NCI-H345 treated with DMSO at 0.1 percent for 48 hours (cell line): ENCODE measurements around the gene DOK5.

Experiments
- DNase-seq: peaks from one replicate; lab custom pipeline; 2025; ENCODE audit not compliant: unreplicated experiment; lab: John Stamatoyannopoulos, UW

The DOK5 gene

DNA sequence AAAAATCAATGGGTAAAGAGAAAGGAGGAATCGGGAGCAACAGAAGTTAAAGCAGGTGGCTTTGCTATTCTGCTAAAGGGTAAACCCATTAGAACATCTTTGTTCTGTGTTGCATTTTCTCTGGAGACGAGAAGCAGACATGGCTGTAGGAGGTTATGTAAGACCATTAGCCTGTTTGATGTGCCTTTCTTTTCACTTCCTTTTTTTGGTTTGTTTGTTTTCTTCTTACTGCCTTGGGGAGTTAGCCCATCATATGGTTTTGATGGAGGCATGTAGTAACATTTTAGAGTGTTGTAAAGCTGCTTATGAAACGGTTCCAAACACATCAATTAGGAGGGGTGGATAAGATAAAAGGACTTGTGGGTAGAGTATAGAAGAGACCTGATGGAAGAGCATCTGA lies 131.0 kb downstream of the DOK5 start:
- DNase-seq: no peak

DNA sequence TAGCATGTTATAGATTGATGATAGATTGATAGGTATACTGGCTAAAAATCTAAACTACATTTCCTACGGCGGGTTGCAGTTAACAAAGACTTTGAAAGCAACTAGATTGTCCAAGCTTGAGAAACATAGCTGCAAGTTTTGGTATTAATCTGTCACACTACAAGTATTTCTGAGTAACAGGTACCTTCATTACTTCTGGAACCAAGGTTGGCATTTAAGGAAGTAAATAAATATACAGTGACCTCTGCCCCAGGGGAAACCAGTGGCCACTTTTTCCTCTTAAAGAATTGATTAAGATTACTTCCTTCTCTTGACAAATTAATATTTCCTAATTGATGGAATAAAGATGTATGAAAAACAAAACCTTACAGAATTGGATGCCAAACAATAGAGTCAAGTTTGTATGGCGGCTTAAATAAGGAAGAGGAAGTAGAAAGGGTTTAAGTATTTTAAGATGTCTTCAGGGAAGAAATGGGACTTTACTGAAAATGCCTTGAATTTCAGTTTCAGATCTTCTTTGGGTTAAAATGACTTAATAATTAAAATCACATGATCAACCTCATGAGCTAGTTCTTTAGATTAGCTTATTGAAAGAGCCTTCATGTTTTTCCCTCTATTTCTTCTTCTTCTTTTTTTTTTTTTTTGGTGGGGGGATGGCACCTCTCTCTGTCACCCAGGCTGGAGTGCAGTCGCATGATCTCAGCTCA lies 132.8 kb downstream of the DOK5 start:
- no peak for DNase-seq

DNA sequence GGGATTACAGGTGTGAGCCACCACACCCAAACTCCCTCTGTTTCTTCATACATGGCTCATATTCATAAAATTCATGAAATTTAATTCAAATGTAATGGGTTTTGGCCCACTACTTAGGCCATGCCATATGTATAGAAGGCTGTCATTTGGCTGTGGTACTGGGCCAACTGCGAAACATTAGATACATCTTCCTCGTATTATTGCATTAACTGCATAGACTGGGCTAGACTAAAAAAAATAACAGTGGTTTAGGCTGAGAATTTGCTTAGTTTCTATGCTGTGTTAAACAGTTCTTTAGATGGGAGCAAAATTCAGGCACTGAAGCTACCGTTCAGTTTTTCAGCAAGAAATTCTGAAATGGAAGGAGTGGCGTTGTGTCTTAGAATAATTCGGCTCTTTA lies 133.6 kb downstream of the DOK5 start:
- no peak for DNase-seq

DNA sequence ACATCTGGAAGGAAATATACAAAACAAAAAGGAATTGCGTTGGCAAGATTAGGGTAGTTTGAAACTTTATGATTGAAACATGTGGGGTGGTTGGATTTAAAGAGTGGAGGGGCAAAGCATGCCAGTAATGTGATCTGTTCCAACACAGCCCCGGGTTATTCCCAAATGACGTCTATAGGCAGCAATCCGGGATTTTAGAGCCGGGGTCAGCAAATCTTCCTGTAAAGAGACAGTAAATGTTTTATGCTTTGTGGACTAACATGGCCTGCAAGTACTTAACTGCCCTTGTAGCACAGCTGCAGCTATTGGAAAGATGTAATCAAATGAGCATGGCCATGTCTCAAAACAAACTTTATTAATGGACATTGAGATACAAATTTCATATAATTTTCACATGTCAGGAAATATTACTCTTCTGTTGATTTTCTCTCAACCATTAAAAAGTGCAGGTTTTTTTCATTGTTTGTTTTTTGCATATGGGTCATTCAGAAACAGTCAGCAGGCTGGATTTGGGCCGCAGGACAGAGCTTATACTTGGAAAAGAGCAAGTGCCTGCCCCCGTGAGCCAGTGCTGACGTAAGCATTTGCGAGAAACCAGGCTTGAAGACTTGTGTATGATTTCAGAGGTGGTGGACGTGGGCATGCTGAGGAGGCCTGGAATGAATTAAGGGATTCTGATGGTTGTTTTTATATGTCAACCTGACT lies 136.5 kb downstream of the DOK5 start:
- no peak for DNase-seq

DNA sequence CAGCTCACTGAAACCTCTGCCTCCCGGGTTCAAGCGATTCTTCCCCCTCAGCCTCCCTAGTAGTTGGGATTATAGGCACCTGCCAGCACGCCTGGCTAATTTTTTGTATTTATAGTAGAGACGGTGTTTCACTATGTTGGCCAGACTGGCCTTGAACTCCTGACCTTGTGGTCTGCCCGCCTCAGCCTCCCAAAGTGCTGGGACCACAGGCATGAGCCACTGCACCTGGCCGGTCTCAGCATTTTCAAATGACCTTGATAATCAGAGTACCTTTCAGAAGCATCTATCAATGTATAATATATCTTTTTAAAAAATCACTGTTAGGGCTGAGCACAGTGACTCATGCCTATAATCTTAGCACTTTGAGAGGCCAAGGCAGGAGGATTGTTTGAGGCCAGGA lies 143.0 kb downstream of the DOK5 start:
- no peak for DNase-seq

DNA sequence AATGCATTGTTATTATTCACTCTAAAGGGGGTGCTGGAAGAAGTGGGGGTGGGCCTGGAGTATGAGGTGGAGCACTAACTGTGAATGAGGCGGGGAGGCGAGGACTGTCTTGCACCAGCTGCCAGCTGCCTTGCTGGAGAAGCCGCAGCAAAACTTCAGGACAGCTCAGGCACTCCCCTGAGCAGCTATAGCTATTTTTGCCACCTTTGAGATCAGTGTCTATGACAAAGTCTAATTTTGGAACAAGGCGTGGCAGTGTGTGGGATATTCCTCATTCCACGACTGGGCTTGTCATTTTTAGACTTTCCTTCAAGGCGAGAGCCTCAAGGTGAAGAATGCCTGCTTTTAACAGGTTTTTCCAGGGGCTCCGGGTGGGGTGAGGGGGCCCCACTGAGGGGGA lies 143.8 kb downstream of the DOK5 start:
- no peak for DNase-seq

DNA sequence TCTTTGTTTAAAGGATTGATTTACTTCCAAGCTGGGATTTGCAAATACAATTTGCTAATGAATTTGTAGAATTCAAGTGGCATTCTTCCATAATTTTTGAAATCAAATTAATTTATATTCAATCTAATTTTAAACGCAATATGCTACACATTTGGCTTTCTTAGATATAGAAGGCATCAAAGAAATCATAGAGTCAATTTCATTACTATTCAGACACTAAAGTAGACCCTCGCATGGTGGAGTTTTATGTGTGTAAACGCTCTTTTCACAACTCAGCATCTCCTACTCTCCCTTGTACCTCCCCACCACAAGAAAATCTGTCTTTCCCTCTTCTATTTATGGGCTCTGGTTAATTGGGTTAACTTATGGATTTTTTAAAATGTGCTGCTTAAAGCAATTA lies 144.3 kb downstream of the DOK5 start:
- DNase-seq: no peak

DNA sequence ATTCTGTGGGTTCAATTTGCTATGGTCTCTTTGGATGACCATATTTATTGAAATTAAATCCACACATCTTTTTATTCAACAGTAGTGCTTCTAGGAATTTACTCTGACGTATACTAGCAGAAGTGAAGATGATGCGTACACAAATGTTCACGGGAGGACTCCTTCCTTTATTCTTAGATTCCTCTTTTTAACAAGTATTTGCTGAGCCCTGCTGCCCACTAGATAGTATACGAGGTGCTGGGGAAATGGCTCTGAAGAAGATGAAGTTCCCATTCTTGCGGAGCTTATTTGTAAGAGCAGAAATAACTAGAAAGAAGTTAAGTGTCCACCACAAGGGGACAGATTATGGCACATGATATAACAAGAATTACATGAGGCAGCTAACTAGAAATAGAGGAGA lies 145.2 kb downstream of the DOK5 start:
- no peak for DNase-seq

DNA sequence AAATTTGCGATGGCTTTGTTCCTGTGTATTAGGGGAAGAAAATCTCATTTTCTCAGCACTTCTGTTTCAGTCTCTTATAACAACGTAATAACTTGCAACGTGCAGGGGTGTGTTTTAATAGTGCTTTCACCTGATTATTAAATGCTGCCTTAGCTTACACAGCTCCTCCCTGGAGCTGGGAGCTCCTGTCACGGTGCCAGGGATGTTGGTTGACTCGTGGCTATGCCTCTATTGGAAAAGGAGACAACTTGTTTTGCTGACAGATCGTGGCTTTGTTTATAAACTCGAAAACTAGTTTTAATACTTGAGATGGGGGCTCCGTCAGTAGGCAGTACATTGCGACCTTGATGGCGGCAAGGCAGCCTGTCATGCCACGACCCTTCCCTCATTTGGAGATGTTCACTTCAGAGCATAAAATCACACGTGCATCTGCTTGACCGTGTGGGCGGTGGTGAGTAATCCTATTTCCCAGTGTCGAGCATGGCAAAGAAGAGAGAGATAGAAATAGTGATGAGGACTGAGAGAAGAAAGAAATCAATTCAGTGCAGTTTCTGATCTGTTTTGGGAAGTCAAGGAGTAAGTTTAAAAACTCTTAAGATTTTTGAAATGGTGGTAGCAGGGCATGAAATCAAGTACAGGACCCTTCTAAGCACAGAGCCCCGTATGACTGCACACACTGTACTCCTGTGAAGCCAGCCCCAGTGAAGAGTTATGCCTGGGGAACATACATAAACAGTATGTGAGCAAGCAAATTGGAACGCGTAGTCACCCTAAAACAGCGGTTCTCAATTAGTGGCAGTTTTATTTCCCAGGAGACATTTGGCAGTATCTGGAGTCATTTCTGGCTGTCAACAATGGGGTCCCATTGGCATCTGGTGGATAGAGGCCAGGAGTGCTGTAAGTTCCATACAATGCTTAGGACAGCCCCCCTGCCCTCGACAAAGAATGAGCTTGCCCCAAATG lies 147.2 kb downstream of the DOK5 start:
- DNase-seq: no peak

DNA sequence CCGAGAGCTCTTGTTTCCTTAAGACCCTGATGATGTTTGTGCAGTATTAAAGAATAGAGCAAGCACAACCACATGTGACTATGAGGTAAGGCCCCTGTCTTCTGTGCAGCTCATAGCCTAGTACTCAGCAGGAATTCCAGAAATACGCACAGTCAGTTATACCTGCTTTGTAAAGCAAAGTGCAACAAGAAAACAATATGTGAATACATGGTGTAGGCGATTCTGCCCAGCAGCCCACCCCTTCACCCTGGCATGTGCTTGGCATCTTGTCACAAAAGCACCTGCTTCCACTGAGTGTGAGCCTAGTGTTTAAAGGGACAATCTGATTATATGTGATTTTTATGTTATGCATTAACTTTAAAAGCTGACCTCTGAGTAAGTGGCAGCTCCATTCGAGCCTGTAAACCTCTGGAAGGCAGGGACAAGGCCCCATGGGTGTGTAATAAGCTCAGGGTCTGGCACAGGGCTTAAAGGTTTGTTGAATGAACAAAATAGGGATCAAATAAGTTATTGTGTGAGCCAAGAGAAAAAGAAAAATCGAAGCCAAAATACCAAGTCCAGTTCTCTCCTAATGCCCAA lies 148.7 kb downstream of the DOK5 start:
- no peak for DNase-seq

DNA sequence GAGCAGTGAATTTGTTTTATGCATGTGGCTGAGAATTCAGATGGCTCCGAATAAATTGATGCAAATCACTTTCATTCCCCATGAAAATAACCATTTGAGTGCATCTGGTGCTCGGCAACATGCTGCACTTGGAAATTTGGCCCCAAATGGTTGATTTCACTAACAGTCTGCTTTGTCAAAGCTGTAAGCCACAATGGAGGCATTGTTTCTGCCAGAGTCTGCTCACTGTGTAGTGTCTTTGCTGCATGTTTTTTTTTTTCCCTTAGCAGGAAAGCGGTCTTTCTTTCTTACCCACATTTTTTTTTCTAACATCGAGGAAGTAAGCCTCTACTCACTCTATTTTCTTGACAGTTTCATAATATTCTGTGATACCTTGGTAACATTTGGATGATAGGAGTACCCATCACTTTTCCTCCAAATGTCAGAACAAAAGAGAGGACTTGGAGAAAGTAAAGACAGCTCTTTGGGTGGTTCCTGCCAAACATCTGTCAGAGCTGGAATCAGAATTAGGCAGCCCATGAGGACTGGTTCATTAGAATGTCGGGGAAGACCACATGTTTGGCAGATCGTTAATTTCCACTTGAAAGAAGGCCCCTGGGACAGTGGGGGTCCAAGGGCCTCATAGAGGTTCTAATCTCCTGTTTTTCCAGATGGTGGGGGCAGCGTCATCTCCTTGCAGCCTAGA lies 149.5 kb downstream of the DOK5 start:
- no peak for DNase-seq

DNA sequence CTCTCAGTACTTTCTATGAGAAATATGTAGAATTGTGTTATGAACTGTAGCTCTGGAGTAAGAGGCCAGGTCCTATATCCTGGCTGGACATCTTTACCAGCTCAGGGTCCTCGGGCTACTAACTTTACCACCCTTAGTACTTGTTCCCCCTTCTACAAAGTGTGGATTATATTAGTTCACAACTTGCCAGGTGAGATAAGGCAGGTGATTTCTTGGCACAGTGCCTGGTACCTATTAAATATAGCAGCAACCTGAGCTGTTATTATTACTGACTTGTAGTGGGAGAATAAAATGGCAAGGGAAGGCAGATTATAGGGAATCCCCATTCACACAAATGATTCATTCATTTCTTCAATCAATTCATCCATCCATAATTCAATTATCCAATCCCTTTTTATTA lies 150.1 kb downstream of the DOK5 start:
- DNase-seq: no peak

DNA sequence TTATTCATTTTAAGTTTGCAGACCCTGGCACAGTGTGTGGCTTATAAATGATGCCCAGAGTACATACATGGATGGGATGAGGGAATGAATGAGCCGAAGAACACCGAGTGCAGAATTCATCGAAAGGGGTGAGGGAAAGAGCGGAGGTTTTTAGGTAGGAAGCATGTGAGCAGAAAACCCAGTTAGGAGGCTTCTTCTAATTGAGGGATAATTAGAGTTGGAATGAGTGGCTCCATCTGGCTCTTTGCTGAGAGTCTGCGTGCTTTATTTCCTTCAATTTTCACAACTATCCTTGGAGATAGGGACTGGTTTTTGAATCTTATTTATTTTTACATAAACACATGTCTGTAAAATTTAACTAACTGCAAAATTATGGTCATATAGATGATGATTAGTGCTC lies 150.7 kb downstream of the DOK5 start:
- DNase-seq: no peak

DNA sequence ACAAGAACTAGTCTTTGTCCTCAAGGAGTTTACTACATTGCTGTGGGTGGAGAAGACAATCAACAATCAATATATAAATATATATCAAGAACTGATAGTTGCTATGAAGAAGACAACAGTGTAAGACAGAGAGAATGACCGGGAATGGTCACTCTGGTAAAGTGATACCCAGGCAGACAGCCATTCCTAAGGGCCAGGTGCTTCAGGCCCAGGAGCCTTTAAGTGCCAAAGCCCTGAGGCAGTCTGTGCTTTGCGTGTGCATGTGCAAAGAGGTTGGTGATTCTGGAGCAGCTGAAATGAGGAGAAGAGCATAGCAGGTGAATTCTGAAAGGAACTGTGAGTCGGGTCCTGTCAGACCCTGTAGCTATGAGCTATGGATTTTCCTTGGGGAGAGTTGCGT lies 154.2 kb downstream of the DOK5 start:
- DNase-seq: no peak

DNA sequence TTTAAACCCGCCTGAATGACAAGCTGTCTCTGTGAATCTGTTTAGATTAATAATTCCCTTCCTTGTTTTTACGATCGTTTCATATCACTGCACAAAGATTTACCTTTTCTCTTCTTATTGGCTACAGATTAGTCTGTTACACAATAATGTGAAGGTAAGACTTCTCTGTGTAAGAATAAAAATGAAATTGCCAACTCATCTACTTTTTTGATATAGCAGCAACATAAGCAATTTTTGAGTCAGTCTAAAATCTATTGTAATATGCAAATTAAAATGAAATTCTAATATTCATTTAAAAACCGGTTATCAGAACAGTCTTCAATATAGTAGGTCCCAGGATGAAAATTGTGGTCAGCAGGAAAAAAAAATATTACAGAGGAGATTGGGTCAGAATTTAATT lies 155.2 kb downstream of the DOK5 start:
- DNase-seq: no peak

DNA sequence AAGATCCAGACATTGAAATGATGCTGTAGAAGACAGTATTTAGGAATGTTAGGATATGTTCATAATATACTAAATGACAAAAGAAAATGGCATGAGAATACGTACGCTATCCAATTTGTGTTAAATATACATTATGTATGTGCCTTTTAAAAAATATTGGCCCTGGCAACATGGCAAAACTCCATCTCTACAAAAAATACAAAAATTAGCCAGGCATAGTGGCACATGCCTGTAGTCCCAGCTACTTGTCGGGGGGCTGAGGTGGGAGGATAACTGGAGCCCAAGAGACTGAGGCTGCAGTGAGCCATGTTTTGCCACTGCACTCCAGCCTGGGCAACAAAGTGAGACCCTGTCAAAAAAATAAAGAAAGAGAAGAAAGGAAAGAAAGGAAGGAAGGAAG lies 155.7 kb downstream of the DOK5 start:
- DNase-seq: no peak

DNA sequence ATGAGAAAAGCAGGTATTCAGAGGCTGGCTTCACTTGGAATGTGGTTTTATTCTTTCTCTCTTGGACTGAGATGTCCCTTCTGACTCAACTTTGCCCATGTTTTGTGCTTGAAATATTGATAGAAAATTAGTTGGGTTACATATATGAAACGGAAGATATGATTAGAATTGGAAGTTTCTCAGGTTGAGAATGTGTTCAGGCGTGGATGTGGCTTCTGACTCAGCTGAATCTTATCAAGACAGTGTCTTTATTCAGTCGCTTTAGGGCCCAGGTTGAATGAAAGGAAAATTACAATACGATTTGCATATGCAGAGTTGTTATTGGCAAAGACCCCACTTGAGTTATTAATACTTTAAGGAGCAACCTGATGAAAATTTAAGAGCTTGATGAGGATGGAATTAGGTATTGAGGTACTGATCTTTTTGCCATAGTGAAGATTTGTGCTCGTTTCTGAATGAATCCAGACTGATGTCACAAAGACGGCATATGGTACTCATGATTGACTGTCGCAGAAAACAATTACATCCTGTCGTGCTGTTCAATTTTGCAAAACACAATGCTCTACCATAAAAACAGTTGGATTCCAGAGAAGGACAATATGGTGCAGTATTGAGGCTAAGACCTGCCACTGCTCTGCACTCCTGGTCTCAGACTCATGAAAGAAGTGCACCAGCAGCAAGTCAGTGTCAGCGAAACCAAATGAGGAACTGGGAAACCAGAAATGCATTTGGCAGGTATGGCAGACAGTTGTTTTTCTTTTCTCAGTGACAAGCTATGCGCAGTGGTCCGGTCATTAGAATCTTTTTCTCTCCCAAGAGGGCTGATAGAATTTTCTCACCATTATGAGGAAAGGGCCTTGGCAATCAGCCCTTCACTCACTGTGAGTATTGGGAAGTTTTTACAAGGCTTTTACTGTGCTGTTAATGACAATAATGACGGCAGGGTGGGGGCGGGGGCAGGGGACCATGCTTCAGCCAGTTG lies 158.3 kb downstream of the DOK5 start:
- no peak for DNase-seq

DNA sequence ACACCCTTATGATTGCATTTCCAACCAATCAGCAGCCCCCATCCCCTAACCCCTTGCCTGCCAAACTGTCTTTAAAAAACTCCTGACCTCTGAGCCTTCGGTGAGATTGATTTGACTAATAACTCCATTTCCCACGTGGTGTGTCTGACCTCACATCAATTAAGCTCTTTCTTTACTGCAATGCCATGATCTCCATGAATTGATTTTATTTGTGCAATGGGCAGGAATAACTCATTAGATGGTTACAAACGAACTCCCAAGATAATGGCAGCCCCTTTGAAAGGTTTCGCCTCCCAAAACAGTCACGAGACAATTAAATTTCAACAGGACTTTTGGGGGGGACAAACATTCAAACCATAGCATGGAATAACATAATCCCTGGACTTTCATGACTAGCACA lies 161.2 kb downstream of the DOK5 start:
- DNase-seq: no peak

DNA sequence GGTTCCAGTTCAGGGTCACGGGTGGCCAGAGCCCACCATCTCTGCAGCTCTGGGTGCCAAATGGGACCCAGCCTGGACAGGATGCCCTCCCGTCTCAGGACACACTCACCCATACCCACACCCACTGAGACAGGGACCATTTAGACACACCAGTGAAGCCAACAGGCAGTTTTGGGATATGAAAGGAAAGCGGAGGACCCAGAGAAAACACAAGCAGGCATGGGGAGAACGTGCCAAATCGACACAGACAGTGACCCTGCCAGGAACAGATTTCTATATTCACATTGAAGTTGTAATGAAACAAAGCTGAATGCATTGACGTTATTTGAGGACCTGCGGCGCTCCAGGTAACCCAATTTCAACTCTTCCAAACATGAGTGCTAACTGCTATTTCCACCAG lies 164.5 kb downstream of the DOK5 start:
- no peak for DNase-seq

DNA sequence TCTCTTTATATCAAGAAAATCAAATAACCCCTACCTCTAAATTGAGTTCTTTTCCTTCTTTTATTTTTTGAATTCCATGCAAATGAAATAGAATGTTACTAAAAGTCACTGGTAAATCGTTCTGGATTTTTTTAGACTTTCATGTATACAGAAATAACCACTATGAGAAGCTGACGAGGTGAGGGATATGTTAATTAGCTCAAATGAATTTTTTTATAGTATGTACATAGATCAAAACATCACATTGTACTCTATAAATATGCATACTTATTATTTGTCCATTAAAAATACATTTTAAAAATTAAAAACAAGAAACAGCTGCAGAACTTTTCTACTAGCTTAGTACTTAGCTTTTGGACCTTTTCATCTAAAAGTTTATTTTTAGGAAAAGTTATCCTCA lies 165.4 kb downstream of the DOK5 start:
- DNase-seq: no peak
